Activated CD8-positive, alpha-beta memory T cell treated with anti-CD3 and anti-CD28 coated beads, Interleukin-2, amount 50 U/mL, for 24 hours (primary cell): Measurements from ENCODE around the gene PCDHA4.
"Not testable (repeated sequence)": the region's sequence is repeated elsewhere in the genome, so short reads cannot be mapped to it uniquely, and the experiment has no call there.

Source experiments
- DNase-seq: peaks from one replicate; pipeline ENCODE4 v3.0.0-alpha.2; 2020; ENCODE audit errors: extremely low read depth

The PCDHA4 gene

DNA sequence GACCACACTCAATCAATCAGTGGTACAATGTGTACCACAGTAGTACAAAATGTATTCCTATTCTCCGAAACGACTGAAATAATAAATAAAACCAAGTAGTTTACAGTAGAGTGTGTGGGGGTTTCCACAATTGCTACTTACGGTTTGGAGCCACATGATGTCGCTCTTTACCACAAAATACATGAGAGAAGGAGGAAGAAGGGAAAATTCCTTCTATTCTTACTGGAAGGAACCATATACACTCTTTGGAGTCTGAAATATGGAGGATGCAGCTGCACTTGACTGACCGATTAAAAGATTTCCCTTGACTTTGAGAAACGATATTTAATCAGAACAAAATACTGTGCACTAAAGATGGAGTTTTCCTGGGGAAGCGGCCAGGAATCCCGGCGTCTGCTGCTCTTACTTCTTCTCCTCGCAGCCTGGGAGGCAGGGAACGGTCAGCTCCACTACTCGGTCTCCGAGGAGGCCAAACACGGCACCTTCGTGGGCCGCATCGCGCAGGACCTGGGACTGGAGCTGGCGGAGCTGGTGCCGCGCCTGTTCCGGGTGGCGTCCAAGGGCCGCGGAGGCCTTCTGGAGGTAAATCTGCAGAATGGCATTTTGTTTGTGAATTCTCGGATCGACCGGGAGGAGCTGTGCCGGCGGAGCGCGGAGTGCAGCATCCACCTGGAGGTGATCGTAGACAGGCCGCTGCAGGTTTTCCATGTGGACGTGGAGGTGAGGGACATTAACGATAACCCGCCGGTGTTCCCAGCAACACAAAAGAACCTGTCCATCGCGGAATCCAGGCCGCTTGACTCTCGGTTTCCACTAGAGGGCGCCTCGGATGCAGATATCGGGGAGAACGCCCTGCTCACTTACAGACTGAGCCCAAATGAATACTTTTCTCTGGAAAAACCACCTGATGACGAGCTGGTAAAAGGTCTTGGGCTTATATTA lies at the start of gene PCDHA4:
TSS of gene PCDHA4 (plus strand) at position 235 of the 942 bp plus-strand sequence.
- no peak for DNase-seq

DNA sequence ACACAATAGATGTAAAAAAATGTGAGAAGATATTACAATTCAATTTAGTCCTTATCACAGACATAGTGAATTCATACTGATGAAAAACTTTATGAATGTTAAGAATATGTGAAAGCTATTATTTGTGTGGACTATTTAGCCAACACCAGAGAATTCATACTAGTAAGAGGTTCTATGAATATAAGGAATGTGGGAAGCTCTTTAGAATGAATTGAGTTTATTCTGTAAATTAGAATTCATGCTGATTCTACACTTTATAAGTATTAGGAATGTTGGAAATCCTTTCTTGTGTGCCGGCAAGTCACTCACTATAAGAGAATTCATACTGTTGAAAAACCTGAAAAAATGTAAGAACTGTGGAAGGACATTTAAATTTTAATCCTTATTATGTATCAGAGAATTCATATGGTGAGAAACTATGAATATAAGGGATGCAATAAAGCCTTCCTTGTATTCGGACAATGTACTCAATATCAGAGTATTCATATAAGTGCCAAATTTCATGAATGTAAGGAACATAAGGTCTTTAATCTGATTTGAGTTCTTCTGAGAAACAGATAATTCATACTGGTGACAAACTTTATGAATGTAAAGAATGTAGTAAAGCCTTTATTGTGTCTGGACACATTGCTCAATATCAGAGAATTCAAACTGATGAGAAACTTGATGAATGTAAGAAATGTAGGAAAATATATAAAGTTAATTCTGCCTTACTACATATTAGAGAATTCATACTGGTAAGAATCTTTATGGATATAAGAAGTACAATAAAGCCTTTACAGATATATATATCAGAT lies 42.5 kb upstream of the PCDHA4 start:
- DNase-seq: no peak

DNA sequence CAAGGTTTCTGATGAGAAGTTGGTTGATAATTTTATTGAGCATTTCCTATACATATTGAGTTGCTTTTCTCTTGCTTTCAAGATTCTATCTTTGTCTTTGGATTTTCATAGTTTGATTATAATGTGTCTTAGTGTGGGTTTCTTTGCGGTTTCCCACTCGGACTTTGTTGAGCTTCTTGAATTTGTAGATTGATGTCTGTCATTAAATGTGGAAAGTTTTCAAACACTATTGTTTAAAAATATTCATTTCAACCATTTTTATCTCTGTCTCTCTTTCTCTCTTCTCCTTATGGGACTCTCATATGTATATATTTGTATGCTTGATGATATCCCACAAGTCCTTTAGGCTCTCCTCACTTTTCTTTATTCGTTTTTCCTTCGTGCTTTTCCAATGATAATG lies 39.4 kb upstream of the PCDHA4 start:
- no peak for DNase-seq

DNA sequence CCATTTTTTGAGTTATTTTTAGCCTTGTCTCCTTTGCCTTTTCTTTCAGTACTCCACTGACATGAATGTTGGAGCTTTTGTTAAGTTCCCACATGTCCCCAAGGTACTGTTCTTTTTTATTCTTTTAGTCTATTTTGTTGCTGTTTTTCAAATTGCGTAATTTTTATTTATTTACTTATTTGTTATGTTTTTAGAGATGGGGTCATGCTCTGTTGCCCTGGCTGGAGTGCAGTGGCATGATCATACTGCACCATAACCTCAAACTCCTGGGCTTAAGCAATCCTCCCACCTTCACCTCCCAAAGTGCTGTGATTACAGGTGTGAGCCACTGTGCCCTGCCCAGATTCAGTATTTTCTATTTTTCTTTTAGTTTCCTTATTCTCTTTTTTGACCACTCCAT lies 26.4 kb upstream of the PCDHA4 start:
- no peak for DNase-seq

- no peak for DNase-seq
These were observed 20.8 kb upstream of the PCDHA4 start, which contains the start of gene PCDHA1 for GRCh38 chr5:140785905-140786686. Gene PCDHA1 (plus strand): TSS chr5:140786140.

DNA sequence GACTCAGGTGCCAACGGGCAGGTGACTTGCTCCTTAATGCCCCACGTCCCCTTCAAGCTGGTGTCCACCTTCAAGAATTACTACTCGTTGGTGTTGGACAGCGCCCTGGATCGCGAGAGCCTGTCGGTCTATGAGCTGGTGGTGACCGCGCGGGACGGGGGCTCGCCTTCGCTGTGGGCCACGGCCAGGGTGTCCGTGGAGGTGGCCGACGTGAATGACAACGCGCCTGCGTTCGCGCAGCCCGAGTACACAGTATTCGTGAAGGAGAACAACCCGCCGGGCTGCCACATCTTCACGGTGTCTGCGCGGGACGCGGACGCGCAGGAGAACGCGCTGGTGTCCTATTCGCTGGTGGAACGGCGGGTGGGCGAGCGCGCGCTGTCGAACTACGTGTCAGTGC lies 19.4 kb upstream of the PCDHA4 start:
- not testable (repeated sequence) for DNase-seq

GRCh38 chr5:140787849-140788504 lies 18.9 kb upstream of the PCDHA4 start:
- not testable (repeated sequence) for DNase-seq

DNA sequence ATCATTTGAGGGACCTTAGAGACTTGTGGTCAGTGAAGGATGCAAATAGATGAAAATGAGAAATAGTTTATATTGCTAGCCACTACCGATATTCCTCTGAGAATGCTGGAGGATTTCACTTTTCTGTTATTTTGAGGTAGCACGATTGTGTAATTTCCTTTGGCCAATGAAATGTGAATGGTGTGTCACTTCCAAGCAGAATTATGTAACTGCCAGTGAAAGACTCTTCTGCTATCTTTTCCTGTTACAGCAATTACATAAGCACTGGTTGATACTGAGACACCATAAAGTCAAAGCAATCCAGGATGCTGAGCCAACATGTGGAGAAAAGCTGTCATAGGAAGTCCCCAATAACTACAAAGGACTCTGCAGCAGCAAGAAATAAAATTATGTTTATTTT lies 15.8 kb upstream of the PCDHA4 start:
- no peak for DNase-seq

DNA sequence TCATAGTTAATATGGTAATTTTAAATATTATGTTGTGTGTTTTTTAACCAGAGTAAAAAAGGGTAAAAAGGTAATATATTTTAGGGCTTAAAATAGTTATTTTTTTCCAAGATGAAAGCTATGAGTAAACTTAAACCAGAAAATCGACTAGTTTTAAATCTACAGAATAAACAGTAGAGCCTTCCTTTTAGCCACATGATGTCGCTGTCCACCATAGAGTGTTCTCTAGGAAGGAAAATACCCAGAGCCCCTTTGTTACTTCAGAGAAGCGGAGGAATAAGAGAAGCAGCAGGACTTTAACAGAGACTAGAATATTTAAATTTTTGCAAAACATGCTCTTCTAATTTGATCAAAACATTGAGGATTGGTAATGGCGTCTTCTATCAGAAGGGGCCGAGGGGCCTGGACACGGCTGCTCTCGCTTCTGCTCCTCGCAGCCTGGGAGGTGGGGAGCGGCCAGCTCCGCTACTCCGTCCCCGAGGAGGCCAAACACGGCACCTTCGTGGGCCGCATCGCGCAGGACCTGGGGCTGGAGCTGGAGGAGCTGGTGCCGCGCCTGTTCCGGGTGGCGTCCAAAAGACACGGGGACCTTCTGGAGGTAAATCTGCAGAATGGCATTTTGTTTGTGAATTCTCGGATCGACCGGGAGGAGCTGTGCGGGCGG lies 12.1 kb upstream of the PCDHA4 start, which contains the start of gene PCDHA2:
TSS of gene PCDHA2 (plus strand) at position 258 of the 664 bp plus-strand sequence.
- DNase-seq: no peak

DNA sequence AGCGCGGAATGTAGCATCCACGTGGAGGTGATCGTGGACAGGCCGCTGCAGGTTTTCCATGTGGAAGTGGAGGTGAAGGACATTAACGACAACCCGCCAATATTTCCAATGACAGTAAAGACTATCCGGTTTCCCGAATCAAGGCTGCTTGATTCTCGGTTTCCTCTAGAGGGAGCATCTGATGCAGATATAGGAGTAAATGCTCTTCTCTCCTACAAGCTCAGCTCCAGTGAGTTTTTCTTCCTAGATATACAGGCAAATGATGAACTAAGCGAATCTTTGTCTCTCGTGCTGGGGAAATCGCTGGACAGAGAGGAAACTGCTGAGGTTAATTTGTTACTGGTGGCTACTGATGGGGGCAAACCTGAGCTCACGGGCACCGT lies 11.6 kb upstream of the PCDHA4 start:
- no peak for DNase-seq

DNA sequence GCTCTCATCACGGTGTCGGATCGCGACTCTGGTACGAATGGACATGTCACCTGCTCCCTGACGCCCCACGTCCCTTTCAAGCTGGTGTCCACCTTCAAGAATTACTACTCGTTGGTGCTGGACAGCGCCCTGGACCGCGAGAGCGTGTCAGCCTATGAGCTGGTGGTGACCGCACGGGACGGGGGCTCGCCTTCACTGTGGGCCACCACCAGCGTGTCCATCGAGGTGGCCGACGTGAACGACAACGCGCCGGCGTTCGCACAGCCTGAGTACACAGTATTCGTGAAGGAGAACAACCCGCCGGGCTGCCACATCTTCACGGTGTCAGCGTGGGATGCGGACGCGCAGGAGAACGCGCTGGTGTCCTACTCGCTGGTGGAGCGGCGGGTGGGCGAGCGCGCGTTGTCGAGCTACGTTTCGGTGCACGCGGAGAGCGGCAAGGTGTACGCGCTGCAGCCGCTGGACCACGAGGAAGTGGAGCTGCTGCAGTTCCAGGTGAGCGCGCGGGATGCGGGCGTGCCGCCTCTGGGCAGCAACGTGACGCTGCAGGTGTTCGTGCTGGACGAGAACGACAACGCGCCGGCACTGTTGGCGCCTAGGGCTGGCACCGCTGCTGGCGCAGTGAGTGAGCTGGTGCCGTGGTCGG lies 10.7 kb upstream of the PCDHA4 start:
- not testable (repeated sequence) for DNase-seq

DNA sequence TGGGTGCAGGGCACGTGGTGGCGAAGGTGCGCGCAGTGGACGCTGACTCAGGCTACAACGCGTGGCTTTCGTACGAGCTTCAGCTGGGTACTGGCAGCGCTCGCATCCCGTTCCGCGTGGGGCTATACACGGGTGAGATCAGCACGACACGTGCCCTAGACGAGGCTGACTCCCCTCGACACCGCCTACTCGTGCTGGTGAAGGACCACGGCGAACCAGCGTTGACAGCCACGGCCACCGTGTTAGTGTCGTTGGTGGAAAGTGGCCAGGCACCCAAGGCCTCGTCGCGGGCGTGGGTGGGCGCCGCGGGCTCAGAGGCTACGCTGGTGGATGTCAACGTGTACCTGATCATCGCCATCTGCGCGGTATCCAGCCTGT lies 10.2 kb upstream of the PCDHA4 start:
- DNase-seq: no peak

DNA sequence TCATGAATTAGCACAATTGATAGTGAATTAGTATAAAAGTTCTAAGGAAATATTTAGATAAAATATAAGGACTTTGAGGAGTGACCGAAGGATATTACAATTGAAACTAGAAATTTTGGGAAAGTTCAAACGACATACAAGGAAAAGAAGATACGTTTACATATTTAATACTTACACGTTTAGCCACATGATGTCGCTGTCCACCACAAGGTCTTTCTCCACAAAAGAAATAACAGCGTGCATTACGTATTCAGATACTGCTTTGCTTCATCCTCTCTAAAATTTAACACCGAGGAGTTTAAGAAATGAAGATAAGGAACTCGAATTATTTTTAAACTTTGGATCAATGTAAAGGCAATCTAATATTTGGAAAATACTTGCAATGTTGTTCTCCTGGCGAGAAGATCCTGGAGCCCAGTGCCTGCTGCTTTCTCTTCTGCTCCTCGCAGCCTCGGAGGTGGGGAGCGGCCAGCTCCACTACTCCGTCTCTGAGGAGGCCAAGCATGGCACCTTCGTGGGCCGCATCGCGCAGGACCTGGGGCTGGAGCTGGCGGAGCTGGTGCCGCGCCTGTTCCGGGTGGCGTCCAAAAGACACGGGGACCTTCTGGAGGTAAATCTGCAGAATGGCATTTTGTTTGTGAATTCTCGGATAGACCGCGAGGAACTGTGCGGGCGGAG lies 5.9 kb upstream of the PCDHA4 start, which contains the start of gene PCDHA3:
TSS of gene PCDHA3 (plus strand) at position 242 of the 678 bp plus-strand sequence.
- DNase-seq: no peak

GRCh38 chr5:140801494-140801841 lies 5.4 kb upstream of the PCDHA4 start:
- DNase-seq: no peak

DNA sequence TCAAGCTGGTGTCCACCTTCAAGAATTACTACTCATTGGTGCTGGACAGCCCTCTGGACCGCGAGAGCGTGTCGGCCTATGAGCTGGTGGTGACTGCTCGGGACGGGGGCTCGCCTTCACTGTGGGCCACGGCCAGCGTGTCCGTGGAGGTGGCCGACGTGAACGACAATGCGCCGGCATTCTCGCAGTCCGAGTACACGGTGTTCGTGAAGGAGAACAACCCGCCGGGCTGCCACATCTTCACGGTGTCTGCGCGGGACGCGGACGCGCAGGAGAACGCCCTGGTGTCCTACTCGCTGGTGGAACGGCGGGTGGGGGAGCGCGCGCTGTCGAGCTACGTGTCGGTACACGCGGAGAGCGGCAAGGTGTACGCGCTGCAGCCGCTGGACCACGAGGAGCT lies 4.5 kb upstream of the PCDHA4 start:
- DNase-seq: not testable (repeated sequence)

DNA sequence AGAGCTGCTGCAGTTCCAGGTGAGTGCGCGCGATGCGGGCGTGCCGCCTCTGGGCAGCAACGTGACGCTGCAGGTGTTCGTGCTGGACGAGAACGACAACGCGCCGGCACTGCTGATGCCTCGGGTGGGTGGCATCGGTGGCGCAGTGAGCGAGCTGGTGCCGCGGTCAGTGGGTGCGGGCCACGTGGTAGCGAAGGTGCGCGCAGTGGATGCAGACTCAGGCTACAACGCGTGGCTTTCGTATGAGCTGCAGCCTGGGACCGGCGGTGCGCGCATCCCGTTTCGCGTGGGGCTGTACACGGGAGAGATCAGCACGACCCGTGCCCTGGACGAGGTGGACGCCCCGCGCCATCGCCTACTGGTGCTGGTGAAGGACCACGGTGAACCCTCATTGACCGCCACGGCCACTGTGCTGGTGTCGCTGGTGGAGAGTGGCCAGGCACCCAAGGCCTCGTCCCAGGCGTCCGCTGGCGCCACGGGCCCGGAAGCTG lies 4.0 kb upstream of the PCDHA4 start:
- DNase-seq: no peak

DNA sequence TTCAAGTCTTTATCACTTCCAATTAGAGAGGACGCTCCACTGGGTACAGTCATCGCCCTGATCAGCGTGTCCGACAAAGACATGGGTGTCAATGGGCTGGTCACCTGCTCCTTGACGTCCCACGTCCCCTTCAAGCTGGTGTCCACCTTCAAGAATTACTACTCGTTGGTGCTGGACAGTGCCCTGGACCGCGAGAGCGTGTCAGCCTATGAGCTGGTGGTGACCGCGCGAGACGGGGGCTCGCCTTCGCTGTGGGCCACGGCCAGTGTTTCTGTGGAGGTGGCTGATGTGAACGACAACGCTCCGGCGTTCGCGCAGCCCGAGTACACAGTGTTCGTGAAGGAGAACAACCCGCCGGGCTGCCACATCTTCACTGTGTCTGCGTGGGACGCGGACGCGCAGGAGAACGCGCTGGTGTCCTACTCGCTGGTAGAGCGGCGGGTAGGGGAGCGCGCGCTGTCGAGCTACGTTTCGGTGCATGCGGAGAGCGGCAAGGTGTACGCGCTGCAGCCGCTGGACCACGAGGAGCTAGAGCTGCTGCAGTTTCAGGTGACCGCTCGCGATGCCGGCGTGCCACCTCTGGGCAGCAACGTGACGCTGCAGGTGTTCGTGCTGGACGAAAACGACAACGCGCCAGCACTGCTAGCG lies 1.5 kb downstream of the PCDHA4 start:
- DNase-seq: not testable (repeated sequence)

- no peak for DNase-seq
These were observed 2.0 kb downstream of the PCDHA4 start for GRCh38 chr5:140808889-140809291.
